Measurements from ENCODE around the gene CLCF1.

Gene CLCF1

DNA sequence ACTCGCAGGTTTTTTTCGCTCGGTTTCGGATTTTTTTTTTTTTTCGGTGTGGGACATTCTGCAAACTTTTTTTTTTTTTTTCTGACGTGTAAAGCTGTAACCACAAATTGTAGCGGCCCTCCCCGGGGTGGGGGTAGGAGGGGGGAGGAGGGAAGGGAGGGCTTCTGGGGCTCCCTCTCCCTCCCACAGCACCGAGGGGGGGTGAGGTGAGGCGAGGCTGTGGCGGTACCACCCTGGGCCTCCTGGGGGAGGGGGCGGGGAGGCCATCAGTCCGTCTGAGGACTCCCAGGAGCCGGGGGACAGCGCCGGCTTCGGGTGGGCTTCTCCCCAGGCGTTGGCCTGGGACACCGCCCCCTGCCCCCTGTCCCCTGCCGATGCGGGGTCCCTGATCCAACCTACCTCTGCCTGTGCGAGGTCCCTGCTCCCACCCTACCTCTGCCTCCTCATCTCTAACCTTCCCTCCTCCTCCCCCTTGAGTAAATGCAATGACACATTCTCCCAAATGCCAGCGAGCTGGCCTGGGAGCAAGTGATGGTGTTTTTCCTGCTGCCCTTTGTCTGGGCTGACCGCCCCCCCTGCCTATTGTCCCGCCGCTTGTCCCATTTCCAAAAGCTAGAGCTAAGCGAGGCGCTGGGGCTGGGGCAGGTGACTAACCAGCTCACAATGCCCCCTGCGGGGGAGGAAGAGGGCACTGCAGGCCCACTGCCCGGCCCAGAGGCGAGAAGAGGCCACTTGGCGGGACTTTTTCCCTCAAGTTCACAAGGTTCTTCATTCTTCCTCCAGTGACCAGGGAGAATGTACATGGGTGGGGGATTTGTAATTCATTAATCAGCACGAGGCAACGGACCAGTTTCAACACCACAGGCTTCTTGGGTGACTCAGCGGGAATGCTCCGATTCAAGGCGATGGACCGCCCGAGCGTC is 511 bp upstream of the CLCF1 start:
- no peak for FAIRE-seq

- no peak for FAIRE-seq
Observed at GRCh38 chr11:67372321-67372992, 941 bp downstream of the CLCF1 start.

DNA sequence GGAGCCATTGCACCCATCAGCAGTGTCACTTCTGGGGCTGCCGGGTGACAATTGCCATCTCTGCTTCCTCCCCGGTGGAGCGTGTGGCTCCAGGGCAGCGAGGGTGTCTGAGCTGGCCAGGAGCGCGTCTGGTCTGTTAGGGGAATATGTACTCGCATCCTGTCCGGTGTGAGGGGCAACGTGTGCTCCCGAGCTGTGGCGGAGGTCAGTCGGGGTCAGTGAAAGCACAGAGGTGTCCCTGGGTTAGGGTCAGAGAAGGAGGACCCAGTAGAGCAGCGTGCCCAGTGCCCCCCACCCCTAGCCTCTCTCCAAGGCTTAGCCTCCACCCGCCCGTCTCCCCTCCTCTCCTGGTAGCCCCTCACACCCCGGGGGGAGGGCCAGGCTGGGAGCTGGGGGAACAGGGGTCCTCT is 1.5 kb downstream of the CLCF1 start:
- FAIRE-seq: no peak

DNA sequence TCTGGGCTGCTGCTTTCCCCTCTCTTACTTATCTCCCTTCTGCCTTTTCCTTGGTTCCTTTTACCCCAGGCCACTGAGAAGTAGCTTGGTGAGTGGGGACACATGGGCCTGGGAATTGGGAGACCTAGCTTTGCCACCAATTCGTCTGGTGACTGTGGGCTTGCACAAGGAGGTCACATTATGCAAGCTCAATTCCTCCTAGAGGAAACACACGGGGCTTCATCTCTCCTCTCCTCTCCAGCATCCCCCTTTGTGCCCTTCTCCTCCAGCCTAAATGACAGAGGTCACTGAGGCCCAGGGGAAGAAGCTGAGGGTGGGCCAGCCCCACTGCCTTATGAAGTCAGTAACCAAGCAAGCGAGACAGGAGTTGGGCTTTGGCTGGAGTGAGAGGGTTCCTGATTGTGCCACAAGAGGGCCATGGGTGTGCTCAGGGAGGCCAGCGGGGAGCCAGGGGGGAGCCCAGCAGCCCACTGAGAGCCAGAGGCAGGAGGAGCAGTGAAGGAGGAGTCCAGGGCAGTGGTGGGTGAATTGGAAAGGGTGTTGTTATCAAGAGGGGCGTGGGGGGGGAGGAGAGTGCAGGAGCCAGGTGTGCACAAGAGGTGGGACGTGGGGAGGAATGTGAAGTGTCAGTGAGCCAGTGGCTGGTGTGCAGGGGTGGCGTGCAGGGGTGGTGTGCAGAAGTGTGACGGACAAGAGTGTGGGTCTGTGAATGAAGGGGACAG is 2.0 kb downstream of the CLCF1 start:
- no peak for FAIRE-seq

DNA sequence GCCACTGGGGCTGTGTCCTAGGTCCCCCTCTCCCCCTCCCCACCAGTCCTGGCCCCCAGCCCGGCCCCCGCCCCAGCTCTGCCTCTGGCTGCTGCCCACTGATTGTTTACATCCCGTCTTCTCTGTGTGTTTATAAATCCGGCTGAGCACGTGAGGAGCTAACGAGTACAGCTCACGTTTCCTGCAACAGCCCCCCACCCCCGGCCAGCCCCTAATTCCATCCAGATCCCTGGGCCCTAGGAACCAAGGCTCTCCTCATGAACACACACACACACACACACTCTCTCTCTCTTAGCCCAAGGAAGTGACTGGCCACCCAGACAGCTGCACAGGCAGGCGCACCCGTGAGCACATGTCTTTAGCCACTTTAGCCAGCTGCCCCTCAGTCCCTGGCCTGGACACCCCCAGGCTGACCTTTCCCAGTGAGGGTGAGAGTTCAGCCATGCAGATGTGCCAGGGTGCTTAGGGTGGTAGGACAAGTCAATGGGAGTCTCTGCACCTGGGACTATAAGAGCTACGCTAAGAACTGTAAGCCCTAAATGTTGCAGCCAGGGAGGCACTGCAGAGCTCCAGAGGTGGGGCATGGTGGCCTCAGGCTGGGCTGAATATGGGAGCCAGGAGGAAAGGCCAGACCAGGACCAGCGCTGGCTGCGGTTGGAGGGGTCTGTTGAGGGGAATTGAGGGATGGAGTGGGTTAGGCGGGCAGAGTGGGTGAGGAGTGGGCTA is 2.9 kb downstream of the CLCF1 start:
- no peak for FAIRE-seq

DNA sequence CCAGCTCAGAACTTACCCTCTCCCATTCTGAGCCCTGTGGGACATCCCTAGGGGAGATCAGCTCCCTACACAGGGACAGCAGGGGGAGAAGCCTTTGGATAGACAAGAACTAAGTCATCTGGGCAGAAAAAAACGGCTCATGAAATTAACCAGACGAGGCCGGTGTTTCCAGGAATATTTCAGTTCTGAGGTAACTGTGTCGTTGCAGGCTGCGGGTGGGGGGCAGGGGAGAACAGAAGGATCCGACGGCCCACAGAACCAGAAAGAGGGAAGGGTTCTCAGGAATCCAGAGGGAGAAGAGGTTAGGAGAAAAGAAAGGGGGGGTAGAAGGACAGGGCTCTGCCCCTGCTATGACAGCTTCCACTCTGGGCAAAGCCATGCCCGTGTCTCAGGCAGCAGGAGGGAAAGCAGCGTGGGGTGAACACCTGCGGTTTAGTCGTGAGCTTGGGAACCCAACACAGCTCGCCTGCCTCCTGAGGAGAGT is 3.6 kb downstream of the CLCF1 start:
- FAIRE-seq: no peak

- FAIRE-seq: no peak
Observed at GRCh38 chr11:67369275-67369674, 4.1 kb downstream of the CLCF1 start.

DNA sequence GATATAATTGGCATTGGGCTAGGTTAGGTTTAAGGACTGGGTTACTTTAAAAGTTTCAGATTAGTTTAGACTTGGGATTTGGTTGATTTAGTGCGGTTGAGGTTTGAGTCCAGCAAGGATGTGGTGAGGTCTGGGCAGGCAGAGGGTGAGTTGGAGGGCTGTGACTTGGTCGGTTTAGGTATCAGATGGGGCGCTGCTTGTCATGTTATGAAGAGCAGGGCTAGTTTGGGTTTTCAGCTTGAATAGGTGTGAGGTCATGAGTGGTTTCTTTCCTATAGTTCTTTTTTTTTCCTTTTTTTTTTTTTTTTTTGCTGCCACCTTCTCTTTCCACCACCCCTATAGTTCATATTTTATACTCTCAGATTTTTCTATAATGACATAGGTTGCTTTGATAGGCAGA is 4.8 kb downstream of the CLCF1 start:
- FAIRE-seq: no peak

DNA sequence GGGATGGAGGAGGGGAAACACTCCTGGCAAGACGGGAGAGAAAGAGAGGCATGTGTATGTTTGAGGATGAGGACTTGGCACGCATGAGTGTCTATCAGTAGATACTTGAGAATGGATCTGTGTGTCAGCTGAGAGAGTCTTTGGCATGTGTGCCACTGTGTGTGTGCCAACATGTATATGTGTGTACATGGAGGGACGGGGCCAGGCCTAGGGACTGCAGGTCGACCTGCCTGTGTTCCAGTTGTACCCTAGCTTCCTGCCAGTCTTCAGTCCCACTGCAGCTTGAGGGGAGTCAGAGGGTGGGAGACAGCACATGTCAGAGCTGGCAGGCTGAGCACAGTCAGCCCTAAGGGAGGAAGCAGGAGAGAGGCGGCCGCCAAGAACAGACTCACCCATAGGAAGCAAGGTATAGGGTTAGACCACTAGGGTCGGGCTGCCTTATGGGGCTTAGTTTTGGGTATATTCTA is 5.6 kb downstream of the CLCF1 start:
- FAIRE-seq: no peak

GRCh38 chr11:67366961-67367760 is 6.2 kb downstream of the CLCF1 start:
- no peak for FAIRE-seq

- FAIRE-seq: no peak
Observed at GRCh38 chr11:67366546-67366945, 6.9 kb downstream of the CLCF1 start.

DNA sequence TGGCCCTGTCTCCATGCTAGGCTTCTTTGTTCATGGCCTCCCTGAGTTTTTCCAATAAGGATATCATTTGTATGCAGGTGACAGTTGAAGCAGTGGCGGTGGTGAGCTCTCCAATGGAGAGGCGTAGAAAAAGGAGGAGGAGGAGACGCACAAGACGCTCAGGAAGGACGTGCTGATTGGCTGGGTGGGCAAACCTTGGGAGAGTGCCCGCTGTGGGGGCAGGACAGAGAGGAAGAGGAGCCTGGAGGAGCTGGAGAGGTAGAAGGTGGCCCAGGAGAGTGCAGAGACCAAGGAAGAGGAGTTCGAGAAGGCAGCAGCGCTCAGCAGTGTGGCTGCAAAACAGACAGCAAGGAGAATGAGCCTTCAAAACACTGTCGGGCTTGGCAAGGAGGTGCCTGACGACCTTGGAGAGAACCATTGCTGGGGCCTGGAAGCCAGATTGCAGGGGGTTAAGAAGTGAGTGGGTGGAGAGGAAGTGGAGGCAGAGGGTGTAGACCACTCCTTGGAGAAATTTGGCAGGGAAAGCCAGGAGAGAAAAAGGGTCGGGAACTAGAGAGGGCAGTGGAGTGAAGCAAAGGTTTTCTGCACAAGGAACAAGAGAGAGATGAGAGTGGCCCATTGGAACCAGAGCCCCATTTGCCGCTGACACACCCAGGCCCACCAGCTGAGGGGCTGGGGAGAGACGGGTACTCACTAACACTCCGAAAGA is 7.5 kb downstream of the CLCF1 start:
- FAIRE-seq: no peak

DNA sequence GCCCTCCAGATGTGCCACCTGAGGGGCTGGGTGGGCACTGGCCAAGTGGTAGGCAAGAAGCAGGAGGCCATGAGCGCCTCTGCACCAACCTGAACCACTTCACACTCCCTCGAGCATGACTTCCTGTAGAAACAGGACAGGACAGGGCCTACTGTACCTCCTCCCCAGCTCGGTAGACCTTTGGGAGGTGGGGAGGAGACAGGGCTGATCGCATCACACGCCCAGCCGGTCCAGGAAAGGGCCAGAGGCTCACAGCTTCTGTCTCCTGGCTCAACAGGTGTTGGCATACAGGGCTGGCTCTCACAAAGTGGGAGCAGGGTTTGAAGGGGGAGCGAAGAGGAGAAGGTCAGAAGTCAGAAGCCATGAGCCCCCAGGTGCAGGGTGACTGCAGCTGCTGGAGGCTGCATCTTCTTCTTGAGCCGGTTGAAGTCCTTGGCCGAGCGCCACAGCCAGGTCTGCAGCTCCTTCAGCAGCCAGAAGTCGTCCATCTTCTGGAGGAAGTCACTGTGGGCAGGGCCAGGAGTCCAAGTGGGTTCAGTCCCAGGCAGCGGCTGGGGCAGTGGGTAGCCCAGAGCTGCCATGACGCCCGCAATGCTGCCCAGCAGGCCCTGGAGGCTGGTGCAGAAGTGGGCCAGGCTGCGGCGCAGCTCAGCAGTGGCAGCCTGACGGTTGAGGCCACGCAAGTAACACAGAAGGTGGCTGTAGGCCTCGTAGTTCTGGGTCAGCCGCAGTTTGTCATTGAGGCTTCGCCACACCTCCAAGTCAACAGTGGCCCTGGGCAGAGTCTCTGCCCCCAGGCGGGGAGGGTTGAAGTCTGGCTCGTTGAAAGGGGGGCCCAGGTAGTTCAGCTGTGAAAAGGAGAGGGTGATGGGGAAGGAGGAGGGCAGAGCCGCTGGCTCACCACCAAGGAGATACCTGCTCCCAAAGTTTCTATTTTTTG is 8.3 kb downstream of the CLCF1 start:
- FAIRE-seq: no peak

GRCh38 chr11:67364169-67364568 is 9.2 kb downstream of the CLCF1 start:
- FAIRE-seq: no peak

GRCh38 chr11:67357831-67358670 is 15.3 kb downstream of the CLCF1 start:
- FAIRE-seq: no peak

- no peak for FAIRE-seq
Observed at GRCh38 chr11:67356864-67357561, 16.4 kb downstream of the CLCF1 start.

DNA sequence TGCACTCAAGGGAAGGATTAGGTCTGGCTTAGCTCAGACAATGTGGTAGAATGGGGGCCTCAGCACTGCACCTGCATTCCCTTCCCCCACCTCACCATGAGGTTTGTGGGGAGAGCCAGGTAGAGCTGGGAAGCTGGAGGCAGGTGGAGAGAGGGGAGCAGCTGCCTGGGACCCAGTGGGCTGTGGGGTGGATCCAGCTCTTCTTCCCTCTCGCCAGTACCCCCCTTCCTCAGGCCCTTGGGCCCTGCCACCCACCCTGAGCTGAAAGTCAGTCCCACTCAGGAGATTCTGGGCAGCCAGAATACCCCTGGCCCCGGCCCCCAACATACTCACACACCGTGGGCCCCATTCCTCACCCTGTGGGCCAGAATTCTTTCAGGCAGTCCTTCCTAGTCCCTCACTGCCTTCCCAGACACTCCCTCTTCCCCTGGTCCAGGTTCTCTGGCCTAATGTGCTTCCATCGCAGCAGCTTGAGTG is 17.0 kb downstream of the CLCF1 start:
- no peak for FAIRE-seq

DNA sequence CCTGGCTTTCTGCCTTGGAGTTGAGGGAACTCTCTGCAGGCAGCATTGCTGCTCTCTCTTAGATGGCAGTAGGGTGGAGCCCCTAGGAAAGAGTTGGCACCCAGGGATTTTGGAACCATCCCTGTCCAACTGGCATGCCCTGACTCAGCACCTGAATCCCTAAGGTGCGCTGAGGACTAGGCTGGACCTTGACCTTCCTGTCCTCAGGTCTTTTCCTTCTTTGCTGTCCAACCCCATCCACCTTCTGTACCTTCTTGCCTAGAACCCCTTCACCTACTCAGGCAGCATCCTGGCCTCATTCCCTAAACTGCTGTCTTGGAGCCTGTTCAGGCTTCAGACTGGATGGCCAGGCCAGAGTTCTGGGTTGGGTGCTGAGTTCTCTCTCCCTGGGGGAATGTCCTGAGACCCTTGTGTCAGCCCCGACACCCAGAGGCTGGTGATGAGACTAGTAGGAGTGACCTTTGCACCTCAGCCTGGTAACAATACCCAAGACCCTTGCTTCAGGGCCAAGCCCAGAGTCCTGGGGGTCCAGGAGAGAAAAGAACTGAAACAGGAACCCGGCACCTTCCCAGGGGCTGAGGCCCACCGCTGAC is 17.5 kb downstream of the CLCF1 start:
- FAIRE-seq: no peak
